SIG-M5 (cell line): ENCODE data around the gene HACD1.

Experiments
- DNase-seq: peaks from one replicate; lab custom pipeline; 2025; lab: John Stamatoyannopoulos, UW

HACD1 gene

DNA sequence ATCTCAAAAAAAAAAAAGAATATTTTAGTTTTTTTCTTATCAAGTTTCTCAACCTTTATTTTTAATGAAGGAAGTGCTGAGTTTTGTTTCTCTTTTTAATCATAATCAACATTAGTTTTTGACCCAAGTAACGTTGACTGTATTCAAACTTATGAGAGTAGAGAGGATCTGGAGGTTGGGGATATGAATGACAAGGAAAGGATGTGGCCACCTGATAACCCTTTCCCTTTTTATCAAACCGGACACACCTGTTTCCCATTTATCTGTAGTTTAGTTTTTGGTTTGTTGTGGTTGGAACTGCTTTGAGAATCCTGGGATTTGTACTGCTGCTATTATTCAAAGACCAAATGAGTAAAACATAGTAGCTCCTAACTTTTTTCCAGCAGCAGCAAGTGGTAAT is 38.6 kb downstream of the HACD1 start:
- no peak for DNase-seq

DNA sequence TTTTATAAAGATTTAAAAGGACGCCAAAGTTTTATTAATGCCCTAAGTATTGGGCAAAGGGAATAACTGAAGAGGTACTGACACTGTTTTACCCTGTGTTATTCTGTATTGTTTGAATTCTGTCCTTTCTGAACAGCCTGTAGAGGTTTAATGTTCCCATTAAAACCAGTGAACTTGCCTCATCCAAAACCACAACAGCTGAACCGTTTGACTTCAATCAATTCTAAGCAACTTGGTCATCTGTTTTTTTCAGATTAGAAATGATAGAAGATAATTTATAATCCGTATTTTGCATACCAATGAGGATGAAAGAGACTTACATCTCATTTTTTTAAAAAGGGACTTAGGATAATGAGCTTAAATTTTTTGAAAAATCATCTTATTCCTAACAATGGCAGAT is 40.4 kb downstream of the HACD1 start:
- DNase-seq = no peak

DNA sequence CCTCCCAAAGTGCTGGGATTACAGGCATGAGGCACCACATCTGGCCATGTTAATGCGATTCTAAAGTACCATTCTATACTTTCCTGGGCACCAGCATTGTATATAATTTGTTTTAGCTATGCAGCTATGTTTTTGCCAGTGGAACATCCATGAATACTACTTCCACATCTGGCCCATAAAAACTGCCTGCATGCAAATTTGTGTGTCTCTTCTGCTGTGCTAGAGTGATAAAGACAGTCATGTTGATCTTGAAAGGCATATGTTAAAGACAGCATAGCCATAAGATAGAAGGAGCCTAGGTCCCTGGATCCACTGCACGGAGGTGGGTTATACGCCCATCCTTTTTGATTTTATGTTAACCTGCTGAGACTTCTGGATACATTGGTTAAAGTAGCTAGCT is 52.3 kb downstream of the HACD1 start:
- DNase-seq = no peak

GRCh38 chr10:17563452-17563851 is 53.7 kb downstream of the HACD1 start:
- DNase-seq = no peak

GRCh38 chr10:17562614-17563013 is 54.6 kb downstream of the HACD1 start:
- DNase-seq = no peak

DNA sequence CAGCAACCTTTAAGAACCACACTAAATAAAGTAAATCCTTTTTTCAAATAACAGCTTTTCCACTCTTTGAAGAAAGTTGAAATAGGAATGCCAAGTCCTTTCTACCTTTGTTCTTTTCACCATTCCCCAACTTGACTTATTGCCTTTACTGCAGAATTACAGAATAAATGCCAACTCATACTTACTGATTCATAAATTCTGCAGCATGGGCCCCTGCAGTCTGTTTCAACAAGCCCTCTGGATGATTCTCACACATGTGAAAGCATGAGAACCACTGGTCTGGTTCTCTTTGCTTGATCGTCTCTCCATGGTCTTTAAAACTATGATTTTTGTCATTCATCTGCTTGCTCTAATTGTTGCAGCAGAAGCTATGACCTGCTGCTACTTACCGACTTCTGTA is 56.1 kb downstream of the HACD1 start:
- DNase-seq = no peak

- no peak for DNase-seq
These were observed 59.7 kb downstream of the HACD1 start for GRCh38 chr10:17557459-17557858.

DNA sequence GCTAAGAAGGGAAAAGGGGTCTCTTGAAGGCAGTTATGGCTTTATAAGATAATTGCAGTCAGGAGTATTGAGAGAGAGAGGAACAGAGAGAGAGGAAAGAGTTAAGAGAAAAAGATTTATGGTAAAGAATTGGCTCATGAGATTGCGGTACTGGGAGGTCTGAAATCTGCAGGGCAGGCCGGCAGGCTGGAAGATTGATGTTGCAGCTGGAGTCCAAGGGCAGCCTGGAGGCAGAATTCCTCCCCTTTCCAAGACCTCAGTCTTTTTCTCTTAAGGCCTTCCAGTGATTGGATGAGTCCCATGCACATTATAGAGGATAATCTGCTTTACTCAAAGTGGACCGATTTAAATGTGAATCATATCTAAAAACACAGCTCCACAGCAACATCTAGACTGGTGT is 68.4 kb downstream of the HACD1 start:
- DNase-seq = no peak

DNA sequence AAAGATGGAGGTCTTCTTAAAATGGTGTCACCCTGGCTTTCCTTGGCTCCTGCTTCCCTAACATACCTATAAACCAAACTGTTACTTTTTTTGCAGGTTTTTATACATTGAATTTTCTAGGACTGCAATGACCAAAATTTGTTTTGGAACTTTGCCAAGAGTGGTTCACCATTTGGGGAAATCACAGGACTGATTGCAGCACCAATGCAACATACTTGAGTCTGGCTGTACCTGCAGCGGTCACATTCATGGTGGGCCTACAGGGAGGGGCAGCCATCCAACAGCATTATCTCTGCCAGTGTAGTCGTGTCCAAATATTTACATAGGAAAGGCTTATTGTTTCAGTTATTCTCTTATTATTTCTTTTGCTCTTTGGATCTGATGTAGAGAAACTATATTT is 69.0 kb downstream of the HACD1 start:
- DNase-seq = no peak

GRCh38 chr10:17547060-17547459 is 70.1 kb downstream of the HACD1 start:
- DNase-seq = no peak

GRCh38 chr10:17544465-17544864 is 72.7 kb downstream of the HACD1 start:
- no peak for DNase-seq
